HCT116 (cell line): ENCODE measurements around the gene ELFN1. TPM values are rescaled to one million over a fixed set of nuclear protein-coding genes. Genes with fewer than 3 reads are reported as not detected.

ENCODE experiments used
- ATAC-seq: fragments of 200-7000 bp; cut with Tn5 transposase; 2 replicates; pipeline ENCODE4 v1.9.1; 2020; ENCODE audit warnings: mild to moderate bottlenecking, moderate library complexity
- BruUV-seq: library from RNA; stranded (reverse); fragments of 400-500 nt; replicated peaks from 2 replicates; lab custom pipeline; 2021; lab: Mats Ljungman, UMichigan
- CTCF ChIA-PET: fragments of 300-600 bp; sonication (Branson Sonifier 250); formaldehyde crosslinking; loops from one replicate; lab custom pipeline; 2021; ENCODE audit warnings: antibody characterized with exemption; lab: Charles Lee
- POLR2A ChIA-PET: fragments of 300-600, 350-600 bp; sonication (Branson Sonifier 250); formaldehyde crosslinking; loops from one replicate; lab custom pipeline; 2021; ENCODE audit warnings: antibody characterized with exemption; lab: Charles Lee
- RAD21 ChIA-PET, 2 experiments: fragments of 300-600 bp; sonication (Branson Sonifier 250); formaldehyde crosslinking; loops; one replicate each; lab custom pipeline; 2023; ENCODE audit warnings: low total read pairs in 2 of 2; ENCODE audit not compliant: uncharacterized antibody in 2 of 2, unreplicated experiment in 2 of 2, low non-redundant PET in 1 of 2; lab: Charles Lee
- DNase-seq: peaks from one replicate; pipeline ENCODE4 v3.0.0-alpha.2; 2010; ENCODE audit warnings: low read depth, low spot score
- H2AFZ ChIP-seq: fragments of 200-600 bp; shearing (Covaris generic), sonication (generic); 2 replicates; pipeline ENCODE4 v1.6.1; 2017; ENCODE audit warnings: low read depth, mixed run types, mixed read lengths, antibody characterized with exemption, low read length; ENCODE audit not compliant: poor library complexity, severe bottlenecking
- H3K27ac ChIP-seq: 2 replicates; pipeline ENCODE4 v1.5.1; 2012; ENCODE audit warnings: low read depth, low read length
- H3K27me3 ChIP-seq: fragments of 200-600 bp; sonication (generic); 2 replicates; pipeline ENCODE4 v1.6.1; 2016; ENCODE audit warnings: mixed run types, low read length, mixed read lengths; ENCODE audit not compliant: insufficient read depth
- H3K36me3 ChIP-seq, 2 experiments: fragments of 200-500 bp in 1 of 2; fragments of 200-600 bp in 1 of 2; sonication (Bioruptor generic) in 1 of 2; sonication (generic) in 1 of 2; 2 replicates each; pipeline versions ENCODE4 v1.5.1 to v1.6.1; 2014 to 2016; ENCODE audit warnings: low read length in 2 of 2, inconsistent platforms in 1 of 2, mixed read lengths in 1 of 2, mixed run types in 1 of 2; ENCODE audit not compliant: insufficient read depth in 2 of 2, control insufficient read depth in 1 of 2
- H3K4me1 ChIP-seq, 2 experiments: fragments of 200-600 bp in 1 of 2; sonication (generic) in 1 of 2; 2 replicates each; pipeline versions ENCODE4 v1.5.1 to v1.6.1; 2012 to 2017; ENCODE audit warnings: low read length in 2 of 2, inconsistent platforms in 1 of 2, mild to moderate bottlenecking in 1 of 2, mixed read lengths in 1 of 2, mixed run types in 1 of 2, moderate library complexity in 1 of 2; ENCODE audit not compliant: insufficient read depth in 2 of 2, control insufficient read depth in 1 of 2
- H3K4me2 ChIP-seq: fragments of 200-600 bp; sonication (generic); 2 replicates; pipeline ENCODE4 v1.6.1; 2017; ENCODE audit warnings: mixed run types, low read length, mixed read lengths
- H3K4me3 ChIP-seq, 2 experiments: fragments of 200-600 bp in 1 of 2; sonication (generic) in 1 of 2; replicated peaks in 1 of 2; 2 replicates each; pipeline ENCODE4 v1.5.1; 2011 to 2016; ENCODE audit warnings: low read length in 2 of 2, control low read depth in 1 of 2, low read depth in 1 of 2, mild to moderate bottlenecking in 1 of 2, mixed read lengths in 1 of 2, mixed run types in 1 of 2
- H3K79me2 ChIP-seq: fragments of 200-600 bp; sonication (generic); 2 replicates; pipeline ENCODE4 v1.6.1; 2017; ENCODE audit warnings: mild to moderate bottlenecking, mixed run types, low read length, moderate library complexity, mixed read lengths; ENCODE audit not compliant: insufficient read depth
- H3K9ac ChIP-seq: fragments of 200-600 bp; sonication (generic); 2 replicates; pipeline ENCODE4 v1.6.1; 2016; ENCODE audit warnings: low read length, mixed read lengths
- H3K9me2 ChIP-seq: fragments of 200-600 bp; sonication (generic), shearing (Covaris generic); 2 replicates; pipeline ENCODE4 v1.6.1; 2017; ENCODE audit warnings: mixed run types, mild to moderate bottlenecking, moderate library complexity; ENCODE audit not compliant: insufficient read depth
- H3K9me3 ChIP-seq, 2 experiments: fragments of 200-500 bp in 1 of 2; fragments of 200-600 bp in 1 of 2; sonication (Bioruptor generic) in 1 of 2; sonication (generic) in 1 of 2; 2 replicates each; pipeline ENCODE4 v1.6.1; 2014 to 2017; ENCODE audit warnings: low read length in 2 of 2, mixed read lengths in 2 of 2, inconsistent platforms in 1 of 2, low read depth in 1 of 2, mild to moderate bottlenecking in 1 of 2, mixed run types in 1 of 2, moderate library complexity in 1 of 2; ENCODE audit not compliant: control insufficient read depth in 1 of 2, insufficient read depth in 1 of 2
- H4K20me1 ChIP-seq: fragments of 200-600 bp; sonication (generic), shearing (Covaris generic); 2 replicates; pipeline ENCODE4 v1.6.1; 2017; ENCODE audit warnings: mixed run types, mild to moderate bottlenecking, moderate library complexity; ENCODE audit not compliant: insufficient read depth
- ELF1 ChIP-seq: IDR thresholded peaks from 2 replicates; pipeline ENCODE4 v1.6.1; 2012; ENCODE audit warnings: low read depth, borderline replicate concordance
- EZH2phosphoT487 ChIP-seq: fragments of 200-600 bp; IDR thresholded peaks from 2 replicates; pipeline ENCODE4 v1.6.1; 2018; ENCODE audit warnings: antibody characterized with exemption, borderline replicate concordance
- POLR2AphosphoS5 ChIP-seq: IDR thresholded peaks from 2 replicates; pipeline ENCODE4 v1.6.1; 2011; ENCODE audit warnings: mild to moderate bottlenecking, low read depth, low read length, moderate library complexity
- SIN3A ChIP-seq: IDR thresholded peaks from 2 replicates; pipeline ENCODE4 v1.6.1; 2012; ENCODE audit warnings: low read depth
- SP1 ChIP-seq: IDR thresholded peaks from 2 replicates; pipeline ENCODE4 v1.6.1; 2012; ENCODE audit warnings: low read depth
- intact Hi-C: fragments of 100-400 bp; cut with micrococcal nuclease; formaldehyde crosslinking; loops from 2 replicates; pipeline ENCODE4 v1.10.0; 2022
- total RNA-seq: library from RNA; stranded (reverse); gene quantifications from one replicate; pipeline ENCODE4 v1.2.1, GENCODE V29; 2021; ENCODE audit not compliant: unreplicated experiment
- TF ChIP-seq, protein P1 (sequence below): IDR thresholded peaks from 2 replicates; pipeline ENCODE4 v1.6.1; 2012
- TF ChIP-seq, protein P2 (sequence below): IDR thresholded peaks from 2 replicates; pipeline ENCODE4 v1.6.1; 2012; ENCODE audit warnings: low read depth
- TF ChIP-seq, protein P3 (sequence below), 3 experiments: fragments of 200-600 bp in 1 of 3; sonication (generic) in 1 of 3; IDR thresholded peaks in 2 of 3; conservative IDR thresholded peaks in 1 of 3; 2 replicates each; pipeline ENCODE4 v1.5.1; 2012 to 2017; ENCODE audit warnings: low read depth in 2 of 3, low read length in 2 of 3, antibody characterized with exemption in 1 of 3, borderline replicate concordance in 1 of 3, control low read depth in 1 of 3, mild to moderate bottlenecking in 1 of 3, mixed read lengths in 1 of 3, mixed run types in 1 of 3, moderate library complexity in 1 of 3; ENCODE audit not compliant: insufficient read depth in 1 of 3
- TF ChIP-seq, protein P4 (sequence below): IDR thresholded peaks from 2 replicates; pipeline ENCODE4 v1.6.1; 2011; ENCODE audit warnings: mild to moderate bottlenecking, low read length, moderate library complexity; ENCODE audit not compliant: insufficient replicate concordance; ENCODE audit errors: extremely low read depth

ELFN1 gene
- total RNA-seq, 1 experiment from 2014 or later, result 4.4 TPM

DNA sequence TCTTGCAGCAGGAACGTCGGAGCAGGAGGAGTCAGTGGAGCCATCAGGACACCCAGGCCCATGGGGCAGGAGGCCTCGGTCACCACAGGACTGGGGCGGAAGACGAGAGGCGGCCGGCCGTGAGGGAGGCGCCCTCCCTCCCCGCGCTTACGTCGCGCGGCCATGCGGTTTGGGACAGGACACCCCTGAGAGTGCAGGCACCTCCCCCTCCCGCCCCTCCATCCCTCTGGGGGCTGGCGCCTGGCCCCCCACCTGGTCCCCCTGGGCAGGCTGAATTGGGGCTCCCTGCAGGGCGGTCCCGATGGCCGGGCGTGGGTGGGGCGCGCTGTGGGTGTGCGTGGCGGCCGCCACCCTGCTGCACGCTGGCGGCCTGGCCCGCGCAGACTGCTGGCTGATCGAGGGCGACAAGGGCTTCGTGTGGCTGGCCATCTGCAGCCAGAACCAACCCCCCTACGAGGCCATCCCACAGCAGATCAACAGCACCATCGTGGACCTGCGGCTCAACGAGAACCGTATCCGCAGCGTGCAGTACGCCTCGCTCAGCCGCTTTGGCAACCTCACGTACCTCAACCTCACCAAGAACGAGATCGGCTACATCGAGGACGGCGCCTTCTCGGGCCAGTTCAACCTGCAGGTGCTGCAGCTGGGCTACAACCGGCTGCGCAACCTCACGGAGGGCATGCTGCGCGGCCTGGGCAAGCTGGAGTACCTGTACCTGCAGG is 74.4 kb downstream of the ELFN1 start:
- Histone ChIP-seq H3K9me2 (no peaks in the 10 kb centered on the region), H3K9me3 (no peaks in the 10 kb centered on the region), H3K36me3 (peaks cover 0 to 10% of the 10 kb centered on the region in 2 experiments; a peak in 1 of 4 replicates), H3K9ac (no peak overlapping the region), H4K20me1 (no peaks in the 10 kb centered on the region)
- DNase-seq, result no peak
- POLR2A ChIA-PET, result no interaction called here
- no peak for ATAC-seq
- TF ChIP-seq SIN3A, result no peak
- TF ChIP-seq ELF1, result no peak
- TF ChIP-seq, protein P1, sequence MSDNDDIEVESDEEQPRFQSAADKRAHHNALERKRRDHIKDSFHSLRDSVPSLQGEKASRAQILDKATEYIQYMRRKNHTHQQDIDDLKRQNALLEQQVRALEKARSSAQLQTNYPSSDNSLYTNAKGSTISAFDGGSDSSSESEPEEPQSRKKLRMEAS, result no peak
- no peak for TF ChIP-seq SP1
- TF ChIP-seq, protein P2, sequence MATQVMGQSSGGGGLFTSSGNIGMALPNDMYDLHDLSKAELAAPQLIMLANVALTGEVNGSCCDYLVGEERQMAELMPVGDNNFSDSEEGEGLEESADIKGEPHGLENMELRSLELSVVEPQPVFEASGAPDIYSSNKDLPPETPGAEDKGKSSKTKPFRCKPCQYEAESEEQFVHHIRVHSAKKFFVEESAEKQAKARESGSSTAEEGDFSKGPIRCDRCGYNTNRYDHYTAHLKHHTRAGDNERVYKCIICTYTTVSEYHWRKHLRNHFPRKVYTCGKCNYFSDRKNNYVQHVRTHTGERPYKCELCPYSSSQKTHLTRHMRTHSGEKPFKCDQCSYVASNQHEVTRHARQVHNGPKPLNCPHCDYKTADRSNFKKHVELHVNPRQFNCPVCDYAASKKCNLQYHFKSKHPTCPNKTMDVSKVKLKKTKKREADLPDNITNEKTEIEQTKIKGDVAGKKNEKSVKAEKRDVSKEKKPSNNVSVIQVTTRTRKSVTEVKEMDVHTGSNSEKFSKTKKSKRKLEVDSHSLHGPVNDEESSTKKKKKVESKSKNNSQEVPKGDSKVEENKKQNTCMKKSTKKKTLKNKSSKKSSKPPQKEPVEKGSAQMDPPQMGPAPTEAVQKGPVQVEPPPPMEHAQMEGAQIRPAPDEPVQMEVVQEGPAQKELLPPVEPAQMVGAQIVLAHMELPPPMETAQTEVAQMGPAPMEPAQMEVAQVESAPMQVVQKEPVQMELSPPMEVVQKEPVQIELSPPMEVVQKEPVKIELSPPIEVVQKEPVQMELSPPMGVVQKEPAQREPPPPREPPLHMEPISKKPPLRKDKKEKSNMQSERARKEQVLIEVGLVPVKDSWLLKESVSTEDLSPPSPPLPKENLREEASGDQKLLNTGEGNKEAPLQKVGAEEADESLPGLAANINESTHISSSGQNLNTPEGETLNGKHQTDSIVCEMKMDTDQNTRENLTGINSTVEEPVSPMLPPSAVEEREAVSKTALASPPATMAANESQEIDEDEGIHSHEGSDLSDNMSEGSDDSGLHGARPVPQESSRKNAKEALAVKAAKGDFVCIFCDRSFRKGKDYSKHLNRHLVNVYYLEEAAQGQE, result no peak
- TF ChIP-seq, protein P3, sequence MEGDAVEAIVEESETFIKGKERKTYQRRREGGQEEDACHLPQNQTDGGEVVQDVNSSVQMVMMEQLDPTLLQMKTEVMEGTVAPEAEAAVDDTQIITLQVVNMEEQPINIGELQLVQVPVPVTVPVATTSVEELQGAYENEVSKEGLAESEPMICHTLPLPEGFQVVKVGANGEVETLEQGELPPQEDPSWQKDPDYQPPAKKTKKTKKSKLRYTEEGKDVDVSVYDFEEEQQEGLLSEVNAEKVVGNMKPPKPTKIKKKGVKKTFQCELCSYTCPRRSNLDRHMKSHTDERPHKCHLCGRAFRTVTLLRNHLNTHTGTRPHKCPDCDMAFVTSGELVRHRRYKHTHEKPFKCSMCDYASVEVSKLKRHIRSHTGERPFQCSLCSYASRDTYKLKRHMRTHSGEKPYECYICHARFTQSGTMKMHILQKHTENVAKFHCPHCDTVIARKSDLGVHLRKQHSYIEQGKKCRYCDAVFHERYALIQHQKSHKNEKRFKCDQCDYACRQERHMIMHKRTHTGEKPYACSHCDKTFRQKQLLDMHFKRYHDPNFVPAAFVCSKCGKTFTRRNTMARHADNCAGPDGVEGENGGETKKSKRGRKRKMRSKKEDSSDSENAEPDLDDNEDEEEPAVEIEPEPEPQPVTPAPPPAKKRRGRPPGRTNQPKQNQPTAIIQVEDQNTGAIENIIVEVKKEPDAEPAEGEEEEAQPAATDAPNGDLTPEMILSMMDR (IDR thresholded peaks at IDR 0.05 in 2 of 3, conservative IDR thresholded peaks at IDR 0.05 in 1 of 3; ENCODE audit: borderline replicate concordance in 1 of 3, insufficient read depth in 1 of 3, low read depth in 2 of 3, low read length in 2 of 3), result no peak
- TF ChIP-seq POLR2AphosphoS5, result no peak
- TF ChIP-seq, protein P4, sequence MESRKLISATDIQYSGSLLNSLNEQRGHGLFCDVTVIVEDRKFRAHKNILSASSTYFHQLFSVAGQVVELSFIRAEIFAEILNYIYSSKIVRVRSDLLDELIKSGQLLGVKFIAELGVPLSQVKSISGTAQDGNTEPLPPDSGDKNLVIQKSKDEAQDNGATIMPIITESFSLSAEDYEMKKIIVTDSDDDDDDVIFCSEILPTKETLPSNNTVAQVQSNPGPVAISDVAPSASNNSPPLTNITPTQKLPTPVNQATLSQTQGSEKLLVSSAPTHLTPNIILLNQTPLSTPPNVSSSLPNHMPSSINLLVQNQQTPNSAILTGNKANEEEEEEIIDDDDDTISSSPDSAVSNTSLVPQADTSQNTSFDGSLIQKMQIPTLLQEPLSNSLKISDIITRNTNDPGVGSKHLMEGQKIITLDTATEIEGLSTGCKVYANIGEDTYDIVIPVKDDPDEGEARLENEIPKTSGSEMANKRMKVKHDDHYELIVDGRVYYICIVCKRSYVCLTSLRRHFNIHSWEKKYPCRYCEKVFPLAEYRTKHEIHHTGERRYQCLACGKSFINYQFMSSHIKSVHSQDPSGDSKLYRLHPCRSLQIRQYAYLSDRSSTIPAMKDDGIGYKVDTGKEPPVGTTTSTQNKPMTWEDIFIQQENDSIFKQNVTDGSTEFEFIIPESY, result no peak
- TF ChIP-seq EZH2phosphoT487, result no peak
- TF ChIP-seq, all 23 proteins: peak for 0
- H3K4me1 ChIP-seq, result peaks cover 6 to 24% of the 10 kb centered on the region in 2 experiments
- intact Hi-C loops, result no loop called here
- no peaks in the 10 kb centered on the region for H3K27me3 ChIP-seq
- H3K4me2 ChIP-seq, result no peak overlapping the region
- no peak overlapping the region for H3K27ac ChIP-seq
- no TSS peak for BruUV-seq
- no peak overlapping the region for H2AFZ ChIP-seq
- RAD21 ChIA-PET, result no interaction called here
- peaks cover 25% of the 10 kb centered on the region for H3K79me2 ChIP-seq
- H3K4me3 ChIP-seq, result no peak overlapping the region
- CTCF ChIA-PET, result no interaction called here
